Cardiac fibroblast (primary cell): ENCODE data around the gene GAL3ST2.

Experiments used
- DNase-seq, 2 donors: peaks; one replicate each; pipeline versions ENCODE4 v3.0.0 to v3.0.0-alpha.2; 2010; ENCODE audit warnings: low read depth in 2 of 2
- H3K4me3 ChIP-seq, 2 donors: replicated peaks in 1 of 2; 1 replicate in 1 of 2; 2 replicates in 1 of 2; pipeline ENCODE4 v1.5.1; 2011; ENCODE audit warnings: low read depth in 2 of 2, low read length in 2 of 2, mild to moderate bottlenecking in 2 of 2, moderate library complexity in 1 of 2
- TF ChIP-seq, protein P1 (sequence below): IDR thresholded peaks from one replicate; pipeline ENCODE4 v1.5.1; 2011; ENCODE audit warnings: low read depth, mild to moderate bottlenecking, low read length, inconsistent platforms

Gene GAL3ST2

DNA sequence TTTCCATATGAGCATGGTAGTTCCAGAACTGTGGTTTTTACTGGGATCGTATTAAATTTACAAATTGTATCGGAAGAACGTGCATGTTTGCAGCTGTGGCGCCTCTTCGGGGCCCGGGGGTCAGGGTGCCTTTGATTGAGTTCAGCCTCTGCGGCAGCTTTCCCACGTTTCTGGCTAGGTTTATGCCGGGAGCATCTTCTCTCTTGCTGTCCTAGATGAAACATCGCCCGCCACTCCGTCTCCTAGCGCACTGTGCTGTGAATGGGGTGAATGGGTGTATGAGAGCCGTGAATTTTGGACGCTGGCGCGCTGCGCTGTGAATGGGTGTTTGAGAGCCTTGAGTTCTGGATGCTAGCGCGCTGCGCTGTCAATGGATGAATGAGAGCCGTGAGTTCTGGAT, 69.8 kb downstream of the GAL3ST2 start:
- DNase-seq = no peak
- TF ChIP-seq, protein P1, sequence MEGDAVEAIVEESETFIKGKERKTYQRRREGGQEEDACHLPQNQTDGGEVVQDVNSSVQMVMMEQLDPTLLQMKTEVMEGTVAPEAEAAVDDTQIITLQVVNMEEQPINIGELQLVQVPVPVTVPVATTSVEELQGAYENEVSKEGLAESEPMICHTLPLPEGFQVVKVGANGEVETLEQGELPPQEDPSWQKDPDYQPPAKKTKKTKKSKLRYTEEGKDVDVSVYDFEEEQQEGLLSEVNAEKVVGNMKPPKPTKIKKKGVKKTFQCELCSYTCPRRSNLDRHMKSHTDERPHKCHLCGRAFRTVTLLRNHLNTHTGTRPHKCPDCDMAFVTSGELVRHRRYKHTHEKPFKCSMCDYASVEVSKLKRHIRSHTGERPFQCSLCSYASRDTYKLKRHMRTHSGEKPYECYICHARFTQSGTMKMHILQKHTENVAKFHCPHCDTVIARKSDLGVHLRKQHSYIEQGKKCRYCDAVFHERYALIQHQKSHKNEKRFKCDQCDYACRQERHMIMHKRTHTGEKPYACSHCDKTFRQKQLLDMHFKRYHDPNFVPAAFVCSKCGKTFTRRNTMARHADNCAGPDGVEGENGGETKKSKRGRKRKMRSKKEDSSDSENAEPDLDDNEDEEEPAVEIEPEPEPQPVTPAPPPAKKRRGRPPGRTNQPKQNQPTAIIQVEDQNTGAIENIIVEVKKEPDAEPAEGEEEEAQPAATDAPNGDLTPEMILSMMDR = no peak
- H3K4me3 ChIP-seq = no peak overlapping the region

DNA sequence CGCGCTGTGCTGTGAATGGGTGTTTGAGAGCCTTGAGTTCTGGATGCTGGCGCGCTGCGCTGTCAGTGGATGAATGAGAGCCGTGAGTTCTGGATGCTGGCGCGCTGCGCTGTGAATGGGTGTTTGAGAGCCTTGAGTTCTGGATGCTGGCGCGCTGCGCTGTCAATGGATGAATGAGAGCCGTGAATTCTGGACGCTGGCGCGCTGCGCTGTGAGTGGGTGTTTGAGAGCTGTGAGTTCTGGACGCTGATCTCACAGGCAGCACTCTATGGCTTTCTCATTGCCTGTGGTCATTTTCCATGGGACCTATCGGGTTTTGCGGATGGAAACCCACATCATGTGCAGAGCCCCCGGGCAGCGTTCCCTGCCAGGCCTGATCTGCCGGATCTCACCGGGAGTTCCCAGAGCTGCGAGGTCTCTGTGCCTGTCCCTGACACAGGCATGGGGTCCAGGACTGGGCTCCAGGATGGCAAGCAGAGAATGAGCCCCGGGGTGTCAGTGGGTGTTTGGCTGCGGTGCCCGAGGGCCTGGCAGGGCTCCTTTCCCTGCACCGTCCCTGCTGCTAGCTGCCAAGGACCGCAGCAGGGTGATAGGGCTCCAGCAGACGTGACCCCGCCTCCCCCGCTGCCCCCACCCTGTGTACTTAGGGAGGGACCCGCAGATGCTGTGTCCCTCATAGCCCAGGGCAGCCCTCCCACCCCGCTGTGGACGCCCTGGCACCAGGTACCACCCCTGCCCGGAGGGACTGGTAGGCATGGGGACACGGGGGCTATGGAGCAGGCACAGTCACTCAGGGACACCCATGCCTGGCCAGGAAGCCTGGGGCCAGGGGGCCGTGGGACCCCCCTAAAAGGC, 72.4 kb downstream of the GAL3ST2 start:
- TF ChIP-seq, protein P1 = no peak
- no peak overlapping the region for H3K4me3 ChIP-seq
- no peak for DNase-seq

- TF ChIP-seq, protein P1 = no peak
- DNase-seq = no peak
- no peak overlapping the region for H3K4me3 ChIP-seq
These were observed 73.3 kb downstream of the GAL3ST2 start for GRCh38 chr2:241849616-241850543.

DNA sequence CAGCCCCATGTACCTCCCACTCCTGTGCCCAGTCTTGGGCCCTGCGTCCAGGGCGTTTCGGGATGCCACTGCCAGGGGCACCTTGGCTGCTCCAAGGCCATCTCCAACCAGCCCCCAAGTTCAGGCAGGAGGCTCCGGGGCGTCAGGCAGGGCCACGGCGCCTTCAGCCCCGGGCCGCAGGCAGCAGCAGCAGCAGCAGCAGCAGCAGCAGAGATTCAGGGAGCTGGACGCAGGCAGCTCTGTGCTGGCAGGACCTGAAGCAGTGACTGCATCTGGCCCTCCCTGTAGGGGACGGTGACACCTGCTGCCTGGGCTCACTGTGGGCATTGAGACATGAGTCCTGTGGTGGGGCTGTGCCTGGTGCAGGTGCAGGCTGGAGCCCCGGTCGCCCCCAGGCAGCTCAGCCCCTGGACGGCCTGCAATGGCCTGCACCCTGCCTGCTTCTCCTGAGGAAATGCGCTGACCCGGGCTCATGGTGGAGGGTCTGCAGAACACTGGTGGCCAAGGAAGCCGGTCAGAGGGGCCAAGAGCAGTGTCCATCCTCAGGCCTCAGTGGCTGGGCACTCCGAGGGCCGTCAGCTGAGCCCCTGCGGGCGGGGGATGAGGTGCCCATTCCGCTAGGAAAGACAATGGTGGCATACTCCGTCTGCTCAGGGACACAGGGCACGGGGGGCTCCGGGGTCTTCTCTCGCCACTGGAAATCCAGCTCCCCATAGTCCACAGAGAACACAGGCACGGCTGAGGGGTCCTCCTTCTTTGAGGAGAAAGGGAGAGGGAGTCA, 74.1 kb downstream of the GAL3ST2 start:
- no peak for DNase-seq
- no peak overlapping the region for H3K4me3 ChIP-seq
- TF ChIP-seq, protein P1 = no peak

DNA sequence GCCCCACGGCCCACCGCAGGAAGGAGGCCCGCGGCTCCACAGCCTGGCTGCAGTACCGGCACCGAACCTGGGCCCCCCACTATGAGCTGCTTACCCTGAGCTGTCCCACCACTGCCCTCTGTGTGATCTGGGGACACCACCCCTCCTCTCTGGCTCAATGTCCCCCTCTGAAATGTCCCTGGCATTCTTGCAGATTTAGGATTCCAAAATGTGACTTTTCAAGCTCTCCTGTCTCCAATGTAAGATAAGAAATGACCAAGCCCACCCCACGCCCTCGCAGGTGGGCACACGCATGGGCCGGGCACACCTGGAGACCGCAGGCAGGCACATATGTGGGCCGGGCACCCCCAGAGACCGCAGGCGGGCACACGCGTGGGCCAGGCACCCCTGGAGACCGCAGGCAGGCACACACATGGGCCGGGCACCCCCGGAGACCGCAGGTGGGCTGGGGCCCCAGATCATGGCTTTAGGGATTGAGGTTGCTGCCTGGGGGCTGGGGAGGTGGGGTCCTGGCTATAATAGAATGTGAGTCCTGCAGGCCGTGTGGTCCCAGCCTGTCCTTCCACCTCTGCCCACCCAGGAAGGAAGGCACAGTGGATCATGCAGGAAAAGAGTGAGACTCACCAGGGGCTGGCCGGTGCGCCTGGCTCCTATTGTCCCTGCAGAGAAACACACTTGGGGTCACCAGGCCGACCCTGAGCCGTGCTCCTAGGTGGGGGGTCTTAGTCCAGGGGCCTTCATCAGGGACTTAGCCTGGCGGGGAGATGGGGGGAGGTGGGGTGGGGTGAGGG, 74.9 kb downstream of the GAL3ST2 start:
- TF ChIP-seq, protein P1 = no peak
- no peak overlapping the region for H3K4me3 ChIP-seq
- DNase-seq = no peak
